ENCODE measurements around the gene EPB41. TPM values are rescaled to one million over a fixed set of nuclear protein-coding genes. Genes with fewer than 3 reads are reported as not detected.

Gene EPB41
- total and polyA plus RNA-seq, 2 of the 8 experiments (the other 6 are each of a cell fraction or from before 2014, with no cell fraction given), result 36.7 to 109 TPM

DNA sequence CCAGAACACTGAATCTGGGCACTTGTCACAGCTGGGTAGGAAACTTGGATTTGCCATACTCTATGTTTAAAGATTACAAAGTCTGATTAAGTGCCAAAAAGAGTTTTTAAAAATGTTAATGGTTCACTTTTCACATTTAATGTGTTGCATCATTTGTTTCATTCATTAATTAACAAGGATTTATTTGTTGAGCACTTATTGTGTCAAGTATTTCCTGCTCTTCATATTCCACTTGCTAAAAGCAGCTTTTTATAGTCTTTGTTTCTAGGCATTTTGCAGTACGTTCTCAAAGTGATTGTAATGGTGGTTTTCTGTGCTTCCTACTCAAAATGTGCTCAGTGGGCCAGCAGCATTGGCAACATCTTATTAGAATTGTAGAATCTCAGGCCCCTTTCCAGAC, 68.7 kb downstream of the EPB41 start:
- H2BK5ac ChIP-seq (ENCODE audit: low read depth, low read length), result no peak overlapping the region
- H3K27ac ChIP-seq (ENCODE audit: low read depth, low read length), result no peak overlapping the region
- H3K27me3 ChIP-seq (replicated peaks in 1 of 4; ENCODE audit: control insufficient read depth in 3 of 4, extremely low read depth in 1 of 4, insufficient read depth in 3 of 4, low read length in 3 of 4), result no peaks in the 10 kb centered on the region
- H3K36me3 ChIP-seq (ENCODE audit: control insufficient read depth in 2 of 4, insufficient read depth in 4 of 4, low read length in 3 of 4), result no peaks in the 10 kb centered on the region; a peak in 1 of 8 replicates
- no peak for DNase-seq (ENCODE audit: low read depth in 1 of 2, low spot score in 2 of 2)
- CTCF ChIA-PET (ENCODE audit: partially characterized antibody), result interaction anchor here (1.0 to 2.7 kb wide), 15 partner anchors 9 to 134 kb away, joined by 3 to 12 read pairs (median 4); no protein-coding TSS in a partner anchor
- H4K91ac ChIP-seq (replicated peaks; ENCODE audit: insufficient read length, low read length), result no peak overlapping the region
- H3K4me1 ChIP-seq (replicated peaks in 1 of 4; ENCODE audit: control insufficient read depth in 3 of 4, insufficient read depth in 4 of 4, low read length in 3 of 4), result peaks cover 2 to 7% (median 5%) of the 10 kb centered on the region in 4 experiments
- no peak overlapping the region for H3K23ac ChIP-seq (ENCODE audit: insufficient read length)
- no peak overlapping the region for H4K5ac ChIP-seq (ENCODE audit: insufficient read length, low read depth, low read length)
- peak overlapping the region in 1 of 4 experiments; percentile 38; a peak in 1 of 7 replicates for H3K9ac ChIP-seq (replicated peaks in 1 of 4; ENCODE audit: extremely low read depth in 1 of 4, low read depth in 3 of 4, low read length in 3 of 4)
- WGBS, 2 experiments (ENCODE audit: extremely low coverage in 1 of 2, insufficient coverage in 1 of 2, insufficient read length in 1 of 2, insufficient replicate concordance in 2 of 2, low coverage in 1 of 2, low lambda C conversion rate in 2 of 2, missing lambda C conversion rate in 1 of 2), result 91% methylated on average over 1 of the region's 1 CpG; no CpG with 5 or more reads in 1 of the 2 experiments
- TF ChIP-seq ZNF274 (IDR thresholded peaks at IDR 0.05; ENCODE audit: borderline replicate concordance, extremely low read depth, low read length) (no peak), SRF (IDR thresholded peaks at IDR 0.05; ENCODE audit: low read depth, low read length) (no peak), BRCA1 (IDR thresholded peaks at IDR 0.05; ENCODE audit: low read depth, low read length) (no peak), SAP30 (IDR thresholded peaks at IDR 0.05; ENCODE audit: insufficient read depth, insufficient replicate concordance, low read length) (no peak), TEAD4 (IDR thresholded peaks at IDR 0.05; ENCODE audit: low read depth, low read length) (no peak), CREB1 (IDR thresholded peaks at IDR 0.05) (no peak), JUND (IDR thresholded peaks at IDR 0.05; ENCODE audit: low read length) (no peak)
- no peaks in the 10 kb centered on the region for H3K9me3 ChIP-seq (ENCODE audit: insufficient read depth in 2 of 2, low read depth in 1 of 2, low read length in 1 of 2)
- H2BK20ac ChIP-seq (ENCODE audit: low read length), result no peak overlapping the region
- H2AK5ac ChIP-seq (ENCODE audit: low read depth, low read length), result no peak overlapping the region
- POLR2A ChIA-PET (ENCODE audit: partially characterized antibody), result interaction anchor here (1.1 kb wide), 1 partner anchor 69 kb away, joined by 3 read pairs; the partner anchor contains the start of gene EPB41
- no peak overlapping the region for H3K18ac ChIP-seq (ENCODE audit: extremely low read depth, low read length)
- FAIRE-seq, result no peak
- no peak overlapping the region for H2BK12ac ChIP-seq (ENCODE audit: low read depth, low read length)
- H4K20me1 ChIP-seq (replicated peaks in 1 of 2; ENCODE audit: control insufficient read depth in 1 of 2, insufficient read depth in 2 of 2, low read length in 2 of 2), result no peaks in the 10 kb centered on the region
- H3K23me2 ChIP-seq (ENCODE audit: low read depth, low read length), result no peaks in the 10 kb centered on the region
- H3K79me1 ChIP-seq (ENCODE audit: low read depth, low read length), result peaks cover 5% of the 10 kb centered on the region
- H3K79me2 ChIP-seq (ENCODE audit: control insufficient read depth in 1 of 2, insufficient read depth in 2 of 2, low read length in 2 of 2), result peaks cover 0 to 29% of the 10 kb centered on the region in 2 experiments; a peak in 2 of 4 replicates
- no peak overlapping the region for H4K8ac ChIP-seq (ENCODE audit: extremely low read depth, insufficient read depth, low read length)
- H3K56ac ChIP-seq (replicated peaks; ENCODE audit: insufficient read length, low read depth, low read length), result no peak overlapping the region
- H3K4me2 ChIP-seq (ENCODE audit: insufficient read depth in 1 of 2, low read depth in 2 of 2, low read length in 2 of 2), result 0 out of 4 replicates have a peak overlapping the region, but pooled peaks of 1 of the 2 experiments have one; percentile 36
- no peak overlapping the region for H2BK120ac ChIP-seq (replicated peaks; ENCODE audit: low read depth, low read length)
- H2BK15ac ChIP-seq (ENCODE audit: low read length), result no peak overlapping the region
- no peak overlapping the region for H2AFZ ChIP-seq (ENCODE audit: low read length)
- no peak overlapping the region for H3K14ac ChIP-seq (ENCODE audit: insufficient read length)
- H3K4me3 ChIP-seq (ENCODE audit: extremely low read depth in 1 of 4, insufficient read depth in 2 of 4, low read depth in 3 of 4, low read length in 4 of 4), result no peak overlapping the region
- H3K4ac ChIP-seq (replicated peaks; ENCODE audit: insufficient read length, low read depth, low read length), result no peak overlapping the region
